IPS-18c (cell line): Measurements from ENCODE around the gene RRP36.

ENCODE experiments used
- H3K4me3 ChIP-seq: 2 replicates; pipeline ENCODE4 v1.7.0; 2013; ENCODE audit warnings: low read depth, mild to moderate bottlenecking, low read length, moderate library complexity; ENCODE audit not compliant: insufficient read depth
- H3K9me3 ChIP-seq: one replicate; pipeline ENCODE4 v1.6.1; 2013; ENCODE audit warnings: mild to moderate bottlenecking, low read length, moderate library complexity; ENCODE audit not compliant: control insufficient read depth, insufficient read depth

The RRP36 gene

DNA sequence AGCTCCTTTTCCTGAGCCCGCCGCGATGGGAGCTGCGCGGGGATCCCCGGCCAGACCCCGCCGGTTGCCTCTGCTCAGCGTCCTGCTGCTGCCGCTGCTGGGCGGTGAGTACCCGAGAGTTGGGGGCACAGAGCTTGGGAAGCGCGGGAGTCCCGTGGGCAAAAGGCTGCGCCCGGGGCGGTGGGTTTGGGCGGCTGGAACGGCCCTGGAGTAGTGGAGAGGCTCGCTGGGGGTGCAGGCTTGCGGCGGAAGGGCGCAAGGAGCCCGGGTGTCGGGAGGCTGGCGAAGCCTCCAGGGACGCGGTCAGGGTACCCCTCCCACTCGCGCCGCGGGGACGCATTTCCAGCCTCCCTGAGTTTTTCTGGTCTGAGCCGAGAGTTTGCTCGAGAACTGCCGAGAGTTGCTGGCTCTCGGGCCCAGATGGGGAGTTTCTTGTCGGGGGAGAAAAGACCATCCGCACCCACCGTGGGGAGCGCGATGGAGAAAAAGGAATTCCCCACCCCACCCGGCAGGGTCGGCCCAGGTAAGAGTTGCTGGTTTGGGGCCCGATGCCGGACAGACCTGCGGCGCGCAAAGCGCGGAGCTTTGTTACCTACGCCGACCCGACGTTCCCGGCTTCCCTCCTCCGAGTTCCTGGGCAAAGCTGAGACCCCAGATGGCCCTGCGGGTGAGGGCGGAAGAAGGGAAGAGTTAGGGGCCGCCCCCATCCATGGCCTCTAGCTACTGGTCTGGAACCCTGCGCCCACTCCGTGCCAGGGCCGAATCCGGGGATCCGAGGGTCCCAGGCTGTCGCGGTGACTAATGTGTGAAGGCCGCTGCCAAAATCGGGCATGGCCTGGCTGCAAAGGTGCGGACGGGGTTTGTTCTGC, 55.3 kb downstream of the RRP36 start:
- Histone ChIP-seq H3K9me3 (peaks cover 2% of the 10 kb centered on the region), H3K4me3 (peak overlapping the region; percentile 97)

DNA sequence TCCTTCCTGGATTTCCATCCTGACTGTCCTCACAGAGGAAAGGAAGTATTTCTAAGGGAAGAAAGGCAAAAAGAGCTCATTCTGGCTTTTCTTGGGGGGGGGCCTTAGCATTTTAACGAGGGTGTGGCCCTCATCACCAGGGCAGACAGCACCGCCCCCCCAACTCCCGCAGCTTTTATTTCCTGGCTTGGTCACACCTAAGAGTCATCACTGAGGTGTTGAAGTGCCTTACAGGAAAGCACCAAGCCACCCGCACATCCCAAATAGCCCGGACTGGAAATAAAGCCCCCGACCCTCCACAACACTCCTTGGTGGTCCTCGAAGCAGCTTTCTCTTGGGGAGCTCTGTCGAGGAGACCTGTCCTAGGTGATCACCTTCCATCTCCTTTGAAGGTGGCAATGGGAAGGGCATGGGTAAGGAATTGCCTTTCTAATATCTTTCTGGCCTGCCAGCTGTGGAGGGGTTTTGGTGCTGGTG, 55.9 kb downstream of the RRP36 start:
- Histone ChIP-seq H3K9me3 (peaks cover 2% of the 10 kb centered on the region), H3K4me3 (peak overlapping the region; percentile 97)

DNA sequence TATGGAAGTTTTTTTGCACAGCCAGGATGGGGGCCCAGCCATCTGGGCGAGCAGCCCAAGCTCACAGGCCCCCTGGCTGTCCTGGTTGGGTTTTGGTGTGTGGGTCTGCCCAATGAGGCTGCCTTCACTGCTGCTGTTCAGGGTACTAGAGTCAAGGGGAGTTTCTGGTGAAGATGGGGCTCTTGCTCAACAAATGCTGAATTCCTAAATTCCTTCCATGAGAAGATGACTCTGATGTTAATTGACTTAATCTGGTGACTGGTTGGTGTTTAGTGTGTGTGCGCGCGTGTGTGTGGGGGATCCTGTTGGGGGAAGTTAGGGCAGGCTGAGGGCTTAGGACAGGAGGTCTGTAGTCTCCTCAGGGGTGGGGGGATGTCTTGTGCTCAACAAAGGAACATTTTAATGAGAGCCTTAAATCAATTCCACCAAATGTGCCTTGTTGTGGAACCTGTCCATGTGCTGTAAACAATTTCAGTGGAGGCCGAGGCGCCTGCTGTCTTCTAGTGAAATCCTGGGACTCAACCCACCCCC, 56.6 kb downstream of the RRP36 start:
- Histone ChIP-seq H3K9me3 (peaks cover 2% of the 10 kb centered on the region), H3K4me3 (peak overlapping the region; percentile 97)

DNA sequence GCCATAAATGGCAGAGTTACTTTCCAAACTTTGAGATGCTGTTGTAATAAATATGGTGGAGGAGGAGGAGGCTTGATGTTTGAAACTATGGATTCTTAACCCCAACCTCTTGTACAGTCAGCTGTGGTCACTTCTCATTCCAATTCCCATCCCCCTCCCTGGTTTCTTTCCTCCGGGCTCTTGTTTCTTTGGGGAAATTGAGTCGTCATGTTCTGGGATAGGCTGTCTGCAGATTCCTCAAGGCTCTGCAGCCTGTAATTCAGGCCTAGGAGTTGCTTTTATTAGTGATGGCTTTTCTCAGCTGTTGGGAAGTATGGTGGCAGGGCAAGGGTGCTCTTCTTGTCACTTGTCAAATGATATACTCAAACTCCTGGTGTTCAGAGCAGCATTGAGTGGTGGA, 57.3 kb downstream of the RRP36 start:
- Histone ChIP-seq H3K9me3 (peaks cover 2% of the 10 kb centered on the region), H3K4me3 (no peak overlapping the region)
